ENCODE results near the gene APOBR. TPM values are rescaled to one million over a fixed set of nuclear protein-coding genes. Genes with fewer than 3 reads are reported as not detected.

Gene APOBR
- total and polyA plus RNA-seq, 2 donors (not counting 3 experiments of a cell fraction or from before 2014, with no cell fraction given), result not detected

DNA sequence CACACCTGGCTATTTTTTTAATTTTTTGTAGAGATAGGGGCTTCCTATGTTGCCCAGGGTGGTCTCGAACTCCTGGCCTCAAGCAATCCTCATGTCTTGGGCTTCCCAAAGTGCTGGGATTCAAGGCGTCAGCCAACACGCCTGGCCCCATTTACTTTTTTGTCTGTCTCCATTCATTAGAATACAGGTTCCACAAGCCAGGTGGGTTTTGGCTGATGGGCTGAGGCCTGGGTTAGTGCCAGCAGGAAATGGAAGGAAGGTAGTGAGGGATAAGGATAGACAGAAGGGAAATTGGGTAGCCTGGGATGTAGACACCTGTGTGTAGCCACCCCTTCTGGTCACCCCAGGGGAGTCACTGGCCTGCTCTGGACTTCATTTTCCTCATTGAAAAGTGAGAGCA is 16.6 kb downstream of the APOBR start:
- FAIRE-seq (no peak), DNase-seq (ENCODE audit: low read depth, low spot score) (no peak)
- CTCF ChIA-PET, result no interaction called here
- dilution Hi-C loops (cut with MboI; ENCODE audit: extremely low pct_ligation_motif_present, low sequenced_read_pairs) (no loop called here), intact Hi-C loops (cut with micrococcal nuclease) (no loop called here)
- no TSS peak for BruUV-seq (replicated peaks)
- Histone ChIP-seq H3K79me2 (ENCODE audit: control insufficient read depth, insufficient read depth, low read length) (no peaks in the 10 kb centered on the region), H3K9me3 (replicated peaks; ENCODE audit: control insufficient read depth, insufficient read depth, low read length) (no peaks in the 10 kb centered on the region), H3K9ac (replicated peaks; ENCODE audit: extremely low read depth, insufficient read depth, low read length) (no peak overlapping the region), H3K27ac (ENCODE audit: insufficient read depth, low read depth, low read length) (no peak overlapping the region), H3K36me3 (ENCODE audit: control insufficient read depth in 2 of 2, extremely low read depth in 1 of 2, insufficient read depth in 2 of 2, low read length in 2 of 2) (no peaks in the 10 kb centered on the region), H2AFZ (ENCODE audit: low read depth, low read length) (no peak overlapping the region), H3K4me3 (replicated peaks in 1 of 3; ENCODE audit: insufficient read depth in 1 of 3, low read depth in 1 of 3, low read length in 3 of 3) (no peak overlapping the region), H3K27me3 (ENCODE audit: control insufficient read depth in 2 of 2, insufficient read depth in 2 of 2, low read length in 2 of 2) (no peaks in the 10 kb centered on the region), H3K9me1 (replicated peaks; ENCODE audit: control insufficient read depth, extremely low read depth, insufficient read depth, low read length) (no peaks in the 10 kb centered on the region), H3K4me2 (ENCODE audit: insufficient read depth, low read length) (no peak overlapping the region), H3K4me1 (ENCODE audit: control insufficient read depth, extremely low read depth, insufficient read depth, low read length) (no peaks in the 10 kb centered on the region), H4K20me1 (replicated peaks; ENCODE audit: control insufficient read depth, extremely low read depth, insufficient read depth, low read length) (no peaks in the 10 kb centered on the region)
- TF ChIP-seq FOS (IDR thresholded peaks at IDR 0.05; ENCODE audit: borderline replicate concordance, insufficient read depth, low read length), result no peak
- TF ChIP-seq GATA2 (IDR thresholded peaks at IDR 0.05; ENCODE audit: insufficient read depth, insufficient read length, low read depth, low read length), result no peak
- TF ChIP-seq EZH2 (IDR thresholded peaks at IDR 0.05; ENCODE audit: borderline replicate concordance, low read depth, low read length, severe bottlenecking), result no peak
- POLR2A ChIA-PET, result no interaction called here

DNA sequence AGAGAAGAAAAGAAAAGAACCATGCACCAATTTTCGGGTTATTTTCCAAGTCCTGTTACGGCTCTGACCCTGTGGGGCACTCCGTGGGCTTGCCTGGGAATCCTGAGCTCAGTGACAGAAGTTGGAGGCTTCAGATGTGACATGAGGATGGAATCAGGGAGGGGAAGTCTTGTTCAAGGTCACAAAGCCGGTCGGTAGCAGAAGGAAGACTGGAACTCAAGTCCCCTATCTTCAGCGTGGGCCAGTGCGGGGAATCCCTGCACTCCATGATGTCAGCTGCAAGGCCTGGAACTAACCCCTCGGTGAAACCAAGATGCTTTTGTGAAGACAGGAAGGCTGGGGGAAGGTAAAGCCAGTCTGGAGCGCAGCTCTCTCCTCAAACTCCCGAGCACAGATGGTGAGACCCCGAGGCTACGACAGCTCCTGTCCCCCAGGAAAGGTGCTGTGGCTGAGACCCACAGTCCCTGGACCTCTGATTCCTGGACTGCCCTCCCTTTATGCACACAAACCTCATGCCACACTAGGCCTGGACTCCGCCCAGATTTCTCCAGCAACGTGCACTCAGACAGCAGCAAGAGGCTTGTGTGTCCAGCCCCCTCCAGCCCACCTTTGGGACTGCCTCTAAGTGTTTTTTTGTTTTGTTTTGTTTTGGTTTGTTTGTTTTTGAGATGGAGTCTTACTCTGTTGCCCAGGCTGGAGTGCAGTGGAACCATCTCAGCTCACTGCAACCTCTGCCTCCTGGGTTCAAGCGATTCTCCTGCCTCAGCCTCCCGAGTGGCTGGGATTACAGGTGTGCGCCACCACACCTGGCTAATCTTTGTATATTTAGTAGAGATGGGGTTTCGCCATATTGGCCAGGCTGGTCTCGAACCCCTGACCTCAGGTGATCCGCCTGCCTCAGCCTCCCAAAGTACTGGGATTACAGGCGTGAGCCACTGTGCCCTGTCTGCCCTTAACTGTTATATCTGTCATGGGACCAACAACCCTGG is 17.7 kb downstream of the APOBR start:
- Histone ChIP-seq H3K27ac (ENCODE audit: insufficient read depth, low read depth, low read length) (no peak overlapping the region), H3K36me3 (ENCODE audit: control insufficient read depth in 2 of 2, extremely low read depth in 1 of 2, insufficient read depth in 2 of 2, low read length in 2 of 2) (no peaks in the 10 kb centered on the region), H3K4me3 (replicated peaks in 1 of 3; ENCODE audit: insufficient read depth in 1 of 3, low read depth in 1 of 3, low read length in 3 of 3) (no peak overlapping the region), H3K27me3 (ENCODE audit: control insufficient read depth in 2 of 2, insufficient read depth in 2 of 2, low read length in 2 of 2) (no peaks in the 10 kb centered on the region), H3K4me1 (ENCODE audit: control insufficient read depth, extremely low read depth, insufficient read depth, low read length) (no peaks in the 10 kb centered on the region), H3K9me1 (replicated peaks; ENCODE audit: control insufficient read depth, extremely low read depth, insufficient read depth, low read length) (no peaks in the 10 kb centered on the region), H3K4me2 (ENCODE audit: insufficient read depth, low read length) (no peak overlapping the region), H4K20me1 (replicated peaks; ENCODE audit: control insufficient read depth, extremely low read depth, insufficient read depth, low read length) (no peaks in the 10 kb centered on the region), H3K79me2 (ENCODE audit: control insufficient read depth, insufficient read depth, low read length) (no peaks in the 10 kb centered on the region), H3K9ac (replicated peaks; ENCODE audit: extremely low read depth, insufficient read depth, low read length) (no peak overlapping the region), H3K9me3 (replicated peaks; ENCODE audit: control insufficient read depth, insufficient read depth, low read length) (no peaks in the 10 kb centered on the region), H2AFZ (ENCODE audit: low read depth, low read length) (no peak overlapping the region)
- no TSS peak for BruUV-seq (replicated peaks)
- intact Hi-C loops (cut with micrococcal nuclease), result no loop called here
- dilution Hi-C loops (cut with MboI; ENCODE audit: extremely low pct_ligation_motif_present, low sequenced_read_pairs), result no loop called here
- DNase-seq (ENCODE audit: low read depth, low spot score) (no peak), FAIRE-seq (no peak)
- TF ChIP-seq MYC (IDR thresholded peaks at IDR 0.05; ENCODE audit: low read depth, low read length) (no peak), EZH2 (IDR thresholded peaks at IDR 0.05; ENCODE audit: borderline replicate concordance, low read depth, low read length, severe bottlenecking) (no peak), FOS (IDR thresholded peaks at IDR 0.05; ENCODE audit: borderline replicate concordance, insufficient read depth, low read length) (no peak), GATA2 (IDR thresholded peaks at IDR 0.05; ENCODE audit: insufficient read depth, insufficient read length, low read depth, low read length) (no peak)
- TF ChIP-seq, protein P1, sequence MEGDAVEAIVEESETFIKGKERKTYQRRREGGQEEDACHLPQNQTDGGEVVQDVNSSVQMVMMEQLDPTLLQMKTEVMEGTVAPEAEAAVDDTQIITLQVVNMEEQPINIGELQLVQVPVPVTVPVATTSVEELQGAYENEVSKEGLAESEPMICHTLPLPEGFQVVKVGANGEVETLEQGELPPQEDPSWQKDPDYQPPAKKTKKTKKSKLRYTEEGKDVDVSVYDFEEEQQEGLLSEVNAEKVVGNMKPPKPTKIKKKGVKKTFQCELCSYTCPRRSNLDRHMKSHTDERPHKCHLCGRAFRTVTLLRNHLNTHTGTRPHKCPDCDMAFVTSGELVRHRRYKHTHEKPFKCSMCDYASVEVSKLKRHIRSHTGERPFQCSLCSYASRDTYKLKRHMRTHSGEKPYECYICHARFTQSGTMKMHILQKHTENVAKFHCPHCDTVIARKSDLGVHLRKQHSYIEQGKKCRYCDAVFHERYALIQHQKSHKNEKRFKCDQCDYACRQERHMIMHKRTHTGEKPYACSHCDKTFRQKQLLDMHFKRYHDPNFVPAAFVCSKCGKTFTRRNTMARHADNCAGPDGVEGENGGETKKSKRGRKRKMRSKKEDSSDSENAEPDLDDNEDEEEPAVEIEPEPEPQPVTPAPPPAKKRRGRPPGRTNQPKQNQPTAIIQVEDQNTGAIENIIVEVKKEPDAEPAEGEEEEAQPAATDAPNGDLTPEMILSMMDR (IDR thresholded peaks at IDR 0.05; ENCODE audit: extremely low read depth in 1 of 2, insufficient read depth in 1 of 2, low read depth in 1 of 2, low read length in 2 of 2), result no peak
- CTCF ChIA-PET, result no interaction called here
- POLR2A ChIA-PET, result no interaction called here

Measured in endothelial cell of umbilical vein (primary cell).